Left renal pelvis (tissue), 4 donors: Measurements from ENCODE around the gene DMRTC1B. TPM values are rescaled to one million over a fixed set of nuclear protein-coding genes. Genes with fewer than 3 reads are reported as not detected.
"Not testable (repeated sequence)": the region's sequence is repeated elsewhere in the genome, so short reads cannot be mapped to it uniquely, and the experiment has no call there.

Experiments used
- DNase-seq, 4 donors: peaks; one replicate each; pipeline ENCODE4 v3.0.0-alpha.2; 2013; ENCODE audit warnings: low read depth in 4 of 4, low spot score in 3 of 4
- polyA plus RNA-seq, 4 donors: library from polyadenylated mRNA; unstranded; fragments of 120-200 nt; gene quantifications; one replicate each; pipeline ENCODE4 v1.2.1, GENCODE V29; 2013; ENCODE audit not compliant: insufficient read length in 4 of 4

Gene DMRTC1B, protein sequence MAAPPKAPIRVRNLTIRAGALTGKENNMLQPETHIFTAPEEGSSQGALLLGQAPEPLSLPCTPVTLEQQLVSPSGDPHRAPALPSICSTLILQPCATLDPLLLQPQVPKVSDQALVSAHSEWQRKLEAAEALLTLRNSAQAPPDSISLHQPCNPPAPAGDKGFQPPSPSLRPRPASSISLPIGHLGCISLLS
- polyA plus RNA-seq: 1 to 10 TPM; 2.8 to 4.7 (median 4.4) TPM

DNA sequence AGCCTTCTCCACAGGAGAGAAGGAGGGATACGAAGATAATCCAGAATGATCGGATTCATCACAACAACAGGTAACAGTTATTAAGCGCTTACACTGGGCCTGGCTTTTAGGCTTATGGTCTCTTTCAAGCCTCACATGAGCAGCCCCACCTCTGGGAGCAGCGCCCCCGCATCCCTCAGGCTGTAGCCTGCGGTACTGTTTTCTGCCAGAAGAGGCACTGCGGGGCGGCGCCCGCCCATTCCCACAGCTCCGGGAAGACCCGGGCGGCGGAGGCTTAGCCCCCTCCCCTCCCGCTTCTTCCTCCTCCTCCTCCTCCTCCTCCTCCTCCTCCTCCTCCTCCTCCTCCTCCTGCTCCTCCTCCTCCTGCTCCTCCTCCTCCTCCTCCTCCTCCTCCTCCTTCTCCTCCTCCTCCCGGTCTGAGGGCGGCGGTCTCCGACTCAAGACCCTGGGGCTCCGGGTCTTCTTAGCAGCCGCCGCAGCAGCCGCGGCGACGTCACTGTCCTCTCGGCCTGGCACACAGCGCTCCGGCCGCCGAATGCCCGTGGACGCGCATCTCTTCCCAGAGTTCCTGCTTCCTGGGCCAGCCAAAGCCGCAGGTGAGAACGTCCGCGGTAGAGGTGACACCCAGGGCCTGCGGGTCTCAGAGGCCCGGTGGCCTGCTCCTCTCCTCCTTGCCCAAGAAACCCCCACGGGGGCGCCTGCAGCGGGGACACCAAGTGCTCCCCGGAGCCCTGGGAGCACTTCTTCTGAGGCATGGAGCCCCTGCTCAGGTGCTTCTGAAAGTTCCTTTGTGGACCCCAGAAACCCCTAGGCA, at the start of gene DMRTC1B:
Gene DMRTC1B (plus strand): TSS at position 238 of the 814 bp plus-strand sequence. CDS start 68,246 bp downstream, outside the sequence.
- not testable (repeated sequence) for DNase-seq

DNA sequence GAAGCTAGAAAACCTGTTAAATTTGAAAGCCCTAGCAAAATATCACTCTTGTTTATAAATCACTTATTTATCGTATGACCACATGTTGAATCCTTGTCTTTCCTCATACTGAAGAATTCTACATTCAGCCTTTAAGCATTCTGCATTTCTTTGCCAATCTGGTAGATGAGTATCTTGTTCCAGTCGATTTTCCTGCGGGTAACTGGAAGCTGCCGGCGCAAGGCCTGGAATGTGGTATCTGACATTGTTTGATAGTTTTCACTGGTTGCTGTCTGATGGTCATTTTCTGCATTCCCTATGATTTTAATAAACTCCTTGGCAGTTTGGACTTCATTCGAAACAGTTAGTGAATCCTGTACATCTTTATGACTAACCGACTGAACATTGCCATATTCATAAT, 48.8 kb upstream of the DMRTC1B start:
- no peak for DNase-seq

DNA sequence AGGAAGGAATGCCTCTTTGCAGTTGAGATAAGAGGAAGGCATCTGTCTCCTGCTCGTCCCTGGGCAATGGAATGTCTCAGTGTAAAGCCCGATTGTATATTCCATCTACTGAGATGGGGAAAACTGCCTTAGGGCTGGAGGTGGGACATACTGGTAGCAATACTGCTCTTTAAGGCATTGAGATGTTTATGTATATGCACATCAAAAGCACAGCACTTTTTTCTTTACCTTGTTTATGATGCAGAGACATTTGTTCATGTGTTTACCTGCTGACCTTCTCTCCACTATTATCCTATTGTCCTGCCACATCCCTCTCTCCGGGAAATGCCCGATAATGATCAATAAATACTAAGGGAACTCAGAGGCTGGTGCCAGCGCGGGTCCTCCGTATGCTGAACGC, 43.1 kb upstream of the DMRTC1B start:
- not testable (repeated sequence) for DNase-seq

DNA sequence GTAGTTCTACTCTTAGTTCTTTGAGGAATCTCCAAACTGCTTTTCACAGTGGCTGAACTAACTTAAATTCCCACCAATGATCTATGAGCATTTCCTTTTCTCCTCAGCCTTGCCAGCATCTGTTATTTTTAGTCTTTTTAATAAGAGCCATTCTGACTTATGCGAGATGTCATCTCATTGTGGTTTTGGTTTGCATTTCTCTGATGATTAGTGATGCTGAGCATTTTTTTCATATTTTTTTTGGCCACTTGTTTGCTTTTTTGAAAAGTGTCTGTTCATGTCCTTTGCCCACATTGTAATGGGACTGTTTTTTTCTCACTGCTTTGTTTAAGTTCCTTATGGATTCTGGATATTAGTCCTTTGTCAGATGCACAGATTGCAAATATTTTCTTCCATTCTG, 41.1 kb upstream of the DMRTC1B start:
- DNase-seq: no peak

DNA sequence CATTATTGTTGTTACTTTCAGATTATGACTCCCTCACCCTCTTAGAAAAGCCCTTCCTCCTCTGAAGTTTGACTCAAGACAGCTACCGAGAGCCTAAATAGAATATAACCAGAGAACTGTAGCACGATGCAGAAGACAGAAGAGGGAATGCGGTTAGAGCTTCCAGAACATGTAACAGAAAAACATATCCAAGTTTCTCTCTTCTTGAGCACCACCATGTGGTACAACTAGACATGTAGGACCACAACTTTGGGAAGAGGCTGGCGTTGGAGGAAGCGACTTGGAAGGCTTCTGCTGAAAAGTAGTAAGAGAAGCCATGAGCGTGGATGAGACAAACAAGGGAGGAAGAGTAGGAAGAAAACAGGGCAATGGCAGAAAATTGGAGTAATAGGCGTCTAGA, 31.1 kb upstream of the DMRTC1B start:
- DNase-seq: not testable (repeated sequence)

DNA sequence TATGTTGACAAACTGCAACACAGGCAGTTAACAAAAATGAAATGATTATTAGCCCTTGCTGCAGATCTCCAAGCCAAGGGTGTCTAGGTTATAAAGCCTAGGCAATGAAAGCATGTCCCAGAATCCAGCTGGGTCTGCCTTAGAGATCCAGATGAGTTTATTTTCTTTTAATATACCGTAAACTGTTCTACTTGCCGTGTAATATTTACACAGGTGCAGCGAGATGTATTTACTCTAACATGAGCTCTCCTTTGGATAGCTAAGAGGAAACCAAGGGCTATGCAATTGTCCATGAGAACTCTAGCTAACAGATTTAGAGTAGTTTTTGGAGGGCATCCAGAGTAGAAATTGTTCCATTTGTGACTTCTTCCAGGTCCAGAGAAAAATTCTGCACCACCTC, 28.1 kb upstream of the DMRTC1B start:
- DNase-seq: not testable (repeated sequence)

DNA sequence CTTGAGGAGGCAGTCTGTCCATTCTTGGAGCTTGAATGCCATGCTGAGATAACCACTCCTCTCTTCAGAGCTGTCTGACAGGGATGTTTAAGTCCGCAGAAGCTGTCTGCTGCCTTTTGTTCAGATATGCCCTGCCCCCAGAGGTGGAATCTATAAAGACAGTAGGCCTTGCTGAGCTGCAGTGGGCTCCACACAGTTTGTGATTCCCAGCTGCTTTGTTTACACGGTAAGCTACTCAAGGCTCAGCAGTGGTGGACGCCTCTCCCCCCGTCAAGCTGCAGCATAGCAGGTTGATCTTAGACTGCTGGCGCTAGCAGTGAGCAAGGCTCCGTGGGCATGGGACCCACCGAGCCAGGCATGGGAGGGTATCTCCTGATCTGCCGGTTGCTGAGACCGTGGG, 16.2 kb upstream of the DMRTC1B start:
- DNase-seq: not testable (repeated sequence)

DNA sequence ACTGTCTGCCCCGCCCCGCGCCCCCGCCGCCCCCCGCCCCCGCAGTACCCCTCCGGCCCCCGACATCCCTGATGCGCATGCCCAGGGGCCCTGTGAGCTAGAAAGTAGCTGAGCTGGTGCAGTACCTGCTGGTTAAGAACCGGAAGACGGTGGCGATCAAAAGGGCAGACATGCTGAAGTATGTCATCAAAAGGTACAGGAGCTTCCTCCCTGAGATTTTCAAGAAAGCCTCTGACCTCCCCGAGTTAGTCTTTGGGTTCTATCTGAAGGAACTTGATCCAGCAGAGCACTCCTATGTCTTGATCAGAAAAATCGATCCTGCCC, 739 bp downstream of the DMRTC1B start:
- DNase-seq: not testable (repeated sequence)

DNA sequence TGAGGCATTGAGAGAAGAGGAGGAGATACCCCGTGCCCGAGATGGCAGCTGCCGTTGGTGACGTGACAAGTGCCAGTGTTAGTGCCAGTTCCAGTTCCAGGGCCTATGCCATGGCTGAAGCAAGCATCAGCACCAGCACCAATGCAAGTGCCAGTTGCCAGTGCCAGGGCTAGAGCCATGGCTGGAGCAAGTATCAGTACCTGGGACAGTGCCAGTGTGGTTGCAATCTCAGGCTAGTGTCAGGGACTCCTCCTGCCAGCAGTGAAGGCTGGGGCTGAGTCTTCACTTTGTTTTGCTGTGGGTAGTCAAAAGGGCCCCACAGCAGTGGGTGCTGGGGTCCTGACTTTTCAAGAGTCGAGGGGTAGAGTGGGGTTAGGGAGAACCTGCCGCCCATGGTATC, 1.5 kb downstream of the DMRTC1B start:
- not testable (repeated sequence) for DNase-seq

DNA sequence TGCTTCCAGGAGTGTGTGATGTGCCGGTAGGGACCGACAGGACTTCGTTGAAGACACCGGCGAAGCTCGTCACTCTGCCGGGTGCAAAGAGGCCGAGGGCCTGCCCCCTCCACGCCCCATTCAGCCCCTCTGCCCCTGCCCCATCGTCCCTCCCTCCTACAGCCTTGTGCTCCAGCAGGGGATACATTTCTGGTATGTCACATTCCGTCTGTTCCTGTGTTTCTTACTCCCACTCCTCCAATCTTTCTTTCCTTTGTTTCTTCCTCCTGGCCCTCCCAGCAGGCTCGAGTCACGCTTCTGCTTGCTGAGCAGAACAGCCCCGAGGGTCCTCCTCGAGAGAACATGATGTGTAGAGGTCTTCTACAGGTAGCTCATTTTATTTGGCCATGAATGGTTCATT, 5.9 kb downstream of the DMRTC1B start, which contains the start of gene FAM236B:
Gene FAM236B (minus strand): TSS at position 101 of the 400 bp plus-strand sequence. CDS start 100 bp downstream, at position 1.
- DNase-seq: not testable (repeated sequence)

DNA sequence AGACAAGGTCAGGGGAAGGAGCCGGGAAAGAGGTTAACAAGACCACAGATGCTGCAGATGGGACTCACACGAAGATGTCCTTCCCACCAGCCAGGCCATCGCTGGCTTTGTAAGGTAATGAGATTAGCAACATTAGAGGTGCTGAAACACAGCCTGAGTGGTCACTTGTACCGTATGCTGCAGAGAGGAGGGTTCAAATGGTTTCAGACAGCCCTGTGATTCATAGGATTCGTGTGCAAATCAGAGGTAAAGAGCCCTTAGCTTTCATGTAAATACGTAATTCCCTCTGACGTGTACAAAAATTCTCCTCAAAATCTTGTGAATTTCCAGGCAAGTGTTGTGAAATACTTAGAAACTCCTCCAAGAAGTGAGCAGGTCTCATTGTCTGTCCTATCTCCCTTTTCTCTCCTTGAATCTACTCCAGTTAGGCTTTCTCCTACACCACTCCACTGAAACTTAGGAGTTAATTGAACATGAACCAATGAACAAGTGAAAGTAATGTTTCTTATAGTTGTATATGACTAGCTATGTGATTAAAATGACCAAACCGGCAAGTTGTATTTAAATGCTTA, 6.8 kb downstream of the DMRTC1B start:
- not testable (repeated sequence) for DNase-seq

DNA sequence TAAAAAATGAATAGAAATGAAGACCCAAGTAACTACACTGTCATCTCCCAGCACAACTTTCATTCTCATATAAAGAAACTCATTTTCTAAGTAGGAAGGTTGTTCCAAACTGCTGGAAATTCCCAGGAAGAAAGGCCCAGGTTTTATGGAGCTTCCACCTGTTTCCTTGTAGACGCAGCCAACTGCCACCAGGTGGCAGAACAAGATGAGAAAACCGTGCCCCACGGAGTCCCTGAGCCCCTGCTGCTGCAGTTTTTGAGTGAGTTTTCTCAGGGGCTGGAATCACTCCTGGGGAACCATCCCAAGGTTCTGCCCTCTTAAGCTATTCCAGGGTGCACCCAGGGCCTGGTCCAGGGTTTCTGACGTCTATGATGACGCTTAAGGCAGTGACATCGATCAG, 7.3 kb downstream of the DMRTC1B start:
- not testable (repeated sequence) for DNase-seq

DNA sequence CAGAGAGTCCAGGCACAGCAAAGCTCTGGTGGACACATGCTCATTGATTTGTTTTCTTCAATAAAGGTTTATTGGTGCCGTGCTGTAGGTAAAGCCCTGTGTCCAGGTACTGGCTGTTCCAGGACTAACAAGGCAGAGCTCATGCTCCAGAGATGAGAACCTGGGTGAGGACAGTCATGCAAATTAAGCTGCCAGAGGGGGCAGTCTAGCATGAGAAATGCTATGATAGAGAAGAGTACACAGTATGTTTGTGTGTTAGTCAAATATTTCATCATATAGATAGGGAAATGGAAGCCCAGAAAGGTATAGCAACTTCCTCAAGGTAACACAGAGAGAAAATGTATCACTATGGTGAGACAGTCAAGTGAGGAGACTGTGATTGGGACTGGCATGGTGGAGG, 11.5 kb downstream of the DMRTC1B start:
- not testable (repeated sequence) for DNase-seq

DNA sequence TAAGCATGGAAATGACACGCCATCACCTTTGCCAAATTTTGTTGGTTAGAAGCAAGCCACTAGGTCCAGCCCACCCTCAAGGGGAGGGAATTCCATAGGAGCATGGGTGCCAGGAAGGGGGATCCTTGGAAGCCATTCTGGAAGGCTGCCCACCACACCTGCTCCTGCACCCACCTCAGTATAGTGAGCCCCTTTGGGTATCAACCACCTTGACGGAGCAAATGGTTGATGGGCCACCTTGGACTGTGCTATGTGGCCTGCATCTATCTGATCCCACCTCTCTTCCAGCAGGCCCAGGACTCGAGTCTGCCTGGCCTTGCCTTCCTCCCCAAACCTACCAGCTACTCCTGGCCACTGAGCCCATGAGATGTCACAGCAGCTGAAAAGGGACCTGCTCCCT, 13.7 kb downstream of the DMRTC1B start:
- DNase-seq: not testable (repeated sequence)

DNA sequence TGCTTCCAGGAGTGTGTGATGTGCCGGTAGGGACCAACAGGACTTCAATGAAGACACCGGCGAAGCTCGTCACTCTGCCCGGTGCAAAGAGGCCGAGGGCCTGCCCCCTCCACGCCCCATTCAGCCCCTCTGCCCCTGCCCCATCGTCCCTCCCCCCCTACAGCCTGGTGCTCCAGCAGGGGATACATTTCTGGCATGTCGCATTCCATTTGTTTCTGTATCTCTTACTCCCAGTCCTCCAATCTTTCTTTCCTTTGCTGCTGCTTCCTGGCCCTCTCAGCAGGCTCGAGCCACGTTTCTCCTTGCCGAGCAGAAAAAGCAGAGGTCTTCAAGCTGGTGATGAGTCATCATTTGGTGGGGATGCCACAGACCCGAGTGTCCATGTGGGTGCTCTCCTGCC, 31.4 kb downstream of the DMRTC1B start, which contains the start of gene FAM236D:
Gene FAM236D (minus strand): TSS at position 101 of the 400 bp plus-strand sequence. CDS start 100 bp downstream, at position 1.
- DNase-seq: not testable (repeated sequence)

DNA sequence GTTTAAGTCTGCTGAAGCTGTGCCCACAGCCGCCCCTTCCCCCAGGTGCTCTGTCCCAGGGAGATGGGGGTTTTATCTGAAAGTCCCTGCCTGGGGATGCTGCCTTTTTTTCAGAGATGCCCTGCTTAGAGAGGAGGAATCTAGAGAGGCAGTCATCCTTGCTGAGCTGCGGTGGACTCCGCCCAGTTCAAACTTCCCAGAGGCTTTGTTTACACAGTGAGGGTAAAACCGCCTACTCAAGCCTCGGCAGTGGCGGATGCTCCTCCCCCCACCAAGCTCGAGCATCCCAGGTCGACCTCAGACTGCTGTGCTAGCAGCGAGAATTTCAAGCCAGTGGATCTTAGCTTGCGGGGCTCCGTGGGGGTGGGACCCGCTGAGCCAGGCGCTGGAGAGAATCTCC, 54.0 kb downstream of the DMRTC1B start:
- not testable (repeated sequence) for DNase-seq

DNA sequence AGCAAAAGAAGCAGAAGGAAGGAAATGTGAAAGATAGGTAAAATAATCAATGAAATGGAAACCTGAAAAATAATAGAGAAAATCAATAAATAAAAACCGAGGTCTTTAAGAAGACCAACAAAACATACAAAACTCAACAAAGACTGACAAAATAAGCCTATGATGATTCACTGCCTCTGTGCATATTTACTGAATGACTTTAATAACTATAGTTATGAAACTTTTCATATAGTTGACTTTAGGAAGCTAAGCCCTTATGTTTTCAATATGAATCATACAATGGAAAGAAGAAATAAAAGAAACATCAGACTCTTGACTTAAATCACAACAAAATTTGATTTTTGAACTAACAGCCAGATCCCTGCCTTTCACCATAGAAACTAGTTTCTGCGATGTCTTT, 60.8 kb downstream of the DMRTC1B start:
- not testable (repeated sequence) for DNase-seq

DNA sequence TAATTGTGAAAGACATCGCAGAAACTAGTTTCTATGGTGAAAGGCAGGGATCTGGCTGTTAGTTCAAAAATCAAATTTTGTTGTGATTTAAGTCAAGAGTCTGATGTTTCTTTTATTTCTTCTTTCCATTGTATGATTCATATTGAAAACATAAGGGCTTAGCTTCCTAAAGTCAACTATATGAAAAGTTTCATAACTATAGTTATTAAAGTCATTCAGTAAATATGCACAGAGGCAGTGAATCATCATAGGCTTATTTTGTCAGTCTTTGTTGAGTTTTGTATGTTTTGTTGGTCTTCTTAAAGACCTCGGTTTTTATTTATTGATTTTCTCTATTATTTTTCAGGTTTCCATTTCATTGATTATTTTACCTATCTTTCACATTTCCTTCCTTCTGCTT, 106.2 kb downstream of the DMRTC1B start:
- not testable (repeated sequence) for DNase-seq

DNA sequence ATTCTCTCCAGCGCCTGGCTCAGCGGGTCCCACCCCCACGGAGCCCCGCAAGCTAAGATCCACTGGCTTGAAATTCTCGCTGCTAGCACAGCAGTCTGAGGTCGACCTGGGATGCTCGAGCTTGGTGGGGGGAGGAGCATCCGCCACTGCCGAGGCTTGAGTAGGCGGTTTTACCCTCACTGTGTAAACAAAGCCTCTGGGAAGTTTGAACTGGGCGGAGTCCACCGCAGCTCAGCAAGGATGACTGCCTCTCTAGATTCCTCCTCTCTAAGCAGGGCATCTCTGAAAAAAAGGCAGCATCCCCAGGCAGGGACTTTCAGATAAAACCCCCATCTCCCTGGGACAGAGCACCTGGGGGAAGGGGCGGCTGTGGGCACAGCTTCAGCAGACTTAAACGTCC, 113.0 kb downstream of the DMRTC1B start:
- DNase-seq: not testable (repeated sequence)
